GM12878 (cell line): ENCODE data around the gene NCKAP5. TPM values are rescaled to one million over a fixed set of nuclear protein-coding genes. Genes with fewer than 3 reads are reported as not detected.

Source experiments
- ATAC-seq: fragments of 200-7000 bp; cut with Tn5 transposase; 3 replicates; pipeline ENCODE4 v1.9.1; 2020; ENCODE audit warnings: mild to moderate bottlenecking, moderate library complexity
- BruUV-seq: library from RNA; stranded (reverse); fragments of 400-500 nt; replicated peaks from 2 replicates; lab custom pipeline; 2021; lab: Mats Ljungman, UMichigan
- CTCF ChIA-PET: fragments of 300-600 bp; sonication (Branson Sonifier 250); formaldehyde crosslinking; extraction: SDS; loops from one replicate; lab custom pipeline; 2021; ENCODE audit warnings: inconsistent platforms; lab: Yijun Ruan, JAX
- POLR2A ChIA-PET: fragments of 350-600 bp; formaldehyde crosslinking; extraction: SDS; loops from one replicate; lab custom pipeline; 2021; ENCODE audit warnings: inconsistent platforms; lab: Charles Lee
- RAD21 ChIA-PET: fragments of 300-600 bp; sonication (Branson Sonifier 250); formaldehyde crosslinking; loops from one replicate; lab custom pipeline; 2023; ENCODE audit warnings: antibody characterized with exemption; ENCODE audit not compliant: unreplicated experiment; lab: Charles Lee
- SMC1A ChIA-PET: fragments of 300-600 bp; sonication (Branson Sonifier 250); formaldehyde crosslinking; loops from one replicate; lab custom pipeline; 2023; ENCODE audit not compliant: unreplicated experiment, uncharacterized antibody; lab: Charles Lee
- DNase-seq: peaks from one replicate; pipeline ENCODE4 v3.0.0-alpha.2; 2011; ENCODE audit warnings: low read depth, low spot score
- FAIRE-seq: peaks from 3 replicates; lab custom pipeline; 2011; peaks lifted over from hg19 to GRCh38; lab: Jason Lieb, UNC
- H2AFZ ChIP-seq: 2 replicates; pipeline ENCODE4 v1.6.0; 2011; ENCODE audit warnings: low read depth, low read length, control low read depth; ENCODE audit not compliant: control insufficient read depth
- H3K27ac ChIP-seq: 2 replicates; pipeline ENCODE4 v1.5.1; 2011; ENCODE audit warnings: control low read depth; ENCODE audit not compliant: control insufficient read depth, insufficient read depth
- H3K27me3 ChIP-seq, 2 experiments: replicated peaks in 1 of 2; 2 replicates each; pipeline versions ENCODE4 v1.6.0 to v1.6.1; 2011; ENCODE audit warnings: low read length in 1 of 2; ENCODE audit not compliant: control insufficient read depth in 2 of 2, insufficient read depth in 2 of 2
- H3K36me3 ChIP-seq, 2 experiments: 2 replicates each; pipeline ENCODE4 v1.5.1; 2011; ENCODE audit warnings: low read length in 1 of 2; ENCODE audit not compliant: control insufficient read depth in 2 of 2, insufficient read depth in 2 of 2
- H3K4me1 ChIP-seq: 2 replicates; pipeline ENCODE4 v1.6.1; 2011; ENCODE audit warnings: mild to moderate bottlenecking, low read length, moderate library complexity, mixed read lengths; ENCODE audit not compliant: control insufficient read depth, insufficient read depth
- H3K4me2 ChIP-seq: 2 replicates; pipeline ENCODE4 v1.6.0; 2011; ENCODE audit warnings: control low read depth; ENCODE audit not compliant: control insufficient read depth, insufficient read depth
- H3K4me3 ChIP-seq: fragments of 200-600 bp; sonication (generic); 2 replicates; pipeline ENCODE4 v1.5.1; 2016
- H3K79me2 ChIP-seq: 2 replicates; pipeline ENCODE4 v1.6.0; 2011; ENCODE audit warnings: low read length; ENCODE audit not compliant: control insufficient read depth, insufficient read depth
- H3K9ac ChIP-seq: 2 replicates; pipeline ENCODE4 v1.8.0; 2011; ENCODE audit warnings: low read length, control low read depth, mixed read lengths; ENCODE audit not compliant: control insufficient read depth, insufficient read depth
- H3K9me3 ChIP-seq: replicated peaks from 3 replicates; pipeline ENCODE4 v1.5.1; 2011; ENCODE audit warnings: mild to moderate bottlenecking, low read length; ENCODE audit not compliant: control insufficient read depth, insufficient read depth
- H4K20me1 ChIP-seq: 2 replicates; pipeline ENCODE4 v1.6.0; 2011; ENCODE audit not compliant: control insufficient read depth, insufficient read depth
- ASH2L ChIP-seq: fragments of 300-600, 200-600 bp; sonication (generic); IDR thresholded peaks from 2 replicates; pipeline ENCODE4 v1.6.1; 2017; ENCODE audit warnings: low read depth, mild to moderate bottlenecking, borderline replicate concordance
- BHLHE40 ChIP-seq, 2 experiments: fragments of 450-650 bp in 1 of 2; IDR thresholded peaks; 2 replicates each; pipeline ENCODE4 v1.6.1; 2011 to 2017; ENCODE audit warnings: low read depth in 2 of 2, borderline replicate concordance in 1 of 2, improper control_type of control experiment in 1 of 2, low read length in 1 of 2, mild to moderate bottlenecking in 1 of 2
- CUX1 ChIP-seq: IDR thresholded peaks from 2 replicates; pipeline ENCODE4 v1.6.1; 2012; ENCODE audit warnings: improper control_type of control experiment, low read depth, low read length; ENCODE audit not compliant: insufficient replicate concordance
- MEF2A ChIP-seq: IDR thresholded peaks from 2 replicates; pipeline ENCODE4 v1.6.1; 2011; ENCODE audit warnings: low read depth, mild to moderate bottlenecking, low read length, moderate library complexity; ENCODE audit not compliant: insufficient read depth
- RBBP5 ChIP-seq: fragments of 200-600 bp; sonication (generic); conservative IDR thresholded peaks from 2 replicates; pipeline ENCODE4 v1.6.1; 2016
- RFX5 ChIP-seq: IDR thresholded peaks from 2 replicates; pipeline ENCODE4 v1.6.1; 2011; ENCODE audit warnings: low read depth, low read length, improper control_type of control experiment
- SMAD1 ChIP-seq: fragments of 450-650 bp; IDR thresholded peaks from 2 replicates; pipeline ENCODE4 v1.6.1; 2018; ENCODE audit warnings: mild to moderate bottlenecking, low read depth; ENCODE audit not compliant: partially characterized antibody
- SUPT20H ChIP-seq: IDR thresholded peaks from 2 replicates; pipeline ENCODE4 v1.6.1; 2011; ENCODE audit warnings: low read depth, mild to moderate bottlenecking, low read length, moderate library complexity, borderline replicate concordance; ENCODE audit not compliant: control insufficient read depth
- in situ Hi-C: fragments of 300-500 bp; cut with MboI; formaldehyde crosslinking; loops from 9 replicates; pipeline ENCODE4 v1.14.3; 2018; ENCODE audit warnings: mixed read lengths
- intact Hi-C: fragments of 100-400 bp; cut with micrococcal nuclease; formaldehyde crosslinking; loops from one replicate; pipeline ENCODE4 v1.14.2; 2022; ENCODE audit not compliant: unreplicated experiment
- polyA plus RNA-seq, 11 experiments: library from polyadenylated mRNA; depleted of rRNA in 4 of 11; unstranded in 6 of 11; stranded (reverse) in 5 of 11; fragments of >200 nt; fragmentation: Nextera tagmentation in 4 of 11; fragmentation: Illumina TruSeq in 1 of 11; extraction: Ambion mirVana in 4 of 11; extraction: Trizol in 1 of 11; gene quantifications; 1 replicate in 1 of 11; 2 replicates in 10 of 11; pipeline versions ENCODE4 v1.2.1 to v1.2.3, GENCODE V29; 2011 to 2016; ENCODE audit warnings: inconsistent platforms in 2 of 11, missing spikeins in 2 of 11, low read depth in 1 of 11
- total RNA-seq, 4 experiments: library from RNA; depleted of rRNA in 3 of 4; stranded (reverse); fragments of >200 nt in 3 of 4; fragmentation: Illumina TruSeq in 1 of 4; extraction: Trizol in 1 of 4; gene quantifications; 2 replicates each; pipeline versions ENCODE4 v1.2.1 to v1.2.3, GENCODE V29; 2013 to 2021
- TF ChIP-seq, protein P1 (sequence below): IDR thresholded peaks from 2 replicates; pipeline ENCODE4 v1.6.1; 2012; ENCODE audit warnings: low read depth, low read length, improper control_type of control experiment
- TF ChIP-seq, protein P2 (sequence below): IDR thresholded peaks from 2 replicates; pipeline ENCODE4 v1.6.1; 2012; ENCODE audit warnings: low read depth, low read length, improper control_type of control experiment

NCKAP5 gene
- total and polyA plus RNA-seq, 10 of the 15 experiments (the other 5 are each of a cell fraction or from before 2014, with no cell fraction given): 0.06 to 0.44 (median 0.16) TPM

DNA sequence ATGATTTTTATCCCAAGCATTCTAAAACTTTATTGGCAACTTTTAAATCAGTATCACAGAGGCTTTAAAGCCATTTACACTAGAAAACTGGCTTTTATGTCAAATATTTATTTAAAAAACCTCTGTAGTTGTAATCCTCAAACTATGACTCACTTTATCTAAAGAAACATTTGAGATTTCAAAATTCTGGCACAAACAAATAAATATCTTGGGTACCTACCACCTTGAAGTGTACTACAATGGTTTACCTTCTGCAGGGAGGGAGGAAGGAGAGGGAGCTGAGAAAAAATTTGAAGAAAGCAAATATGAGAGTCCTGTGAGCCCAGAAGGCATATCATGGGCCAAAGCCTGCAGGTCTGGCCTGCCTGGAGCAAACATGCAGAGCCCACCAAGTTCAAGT is 155.6 kb downstream of the NCKAP5 start:
- FAIRE-seq (no peak), ATAC-seq (no peak), DNase-seq (no peak)
- H3K9ac ChIP-seq: no peak overlapping the region
- BruUV-seq: no TSS peak
- ChIA-PET CTCF (interaction anchor here (1.2 to 4.1 kb wide), 3 partner anchors 9 to 149 kb away, joined by 3 to 19 read pairs (median 3); no protein-coding TSS in a partner anchor), RAD21 (no interaction called here), SMC1A (interaction anchor here (2.0 kb wide), 1 partner anchor 9 kb away, joined by 6 read pairs; no protein-coding TSS in a partner anchor), POLR2A (no interaction called here)
- H4K20me1 ChIP-seq: no peaks in the 10 kb centered on the region
- H3K4me1 ChIP-seq: no peaks in the 10 kb centered on the region
- in situ Hi-C loops: no loop called here
- H2AFZ ChIP-seq: no peak overlapping the region
- peaks cover 0 to 4% of the 10 kb centered on the region in 2 experiments; a peak in 1 of 4 replicates for H3K27me3 ChIP-seq
- H3K4me2 ChIP-seq: no peak overlapping the region
- intact Hi-C loops: no loop called here
- H3K79me2 ChIP-seq: no peaks in the 10 kb centered on the region
- no peak overlapping the region for H3K4me3 ChIP-seq
- TF ChIP-seq, protein P1, sequence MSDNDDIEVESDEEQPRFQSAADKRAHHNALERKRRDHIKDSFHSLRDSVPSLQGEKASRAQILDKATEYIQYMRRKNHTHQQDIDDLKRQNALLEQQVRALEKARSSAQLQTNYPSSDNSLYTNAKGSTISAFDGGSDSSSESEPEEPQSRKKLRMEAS: no peak
- TF ChIP-seq RBBP5: no peak
- no peak for TF ChIP-seq RFX5
- TF ChIP-seq, protein P2, sequence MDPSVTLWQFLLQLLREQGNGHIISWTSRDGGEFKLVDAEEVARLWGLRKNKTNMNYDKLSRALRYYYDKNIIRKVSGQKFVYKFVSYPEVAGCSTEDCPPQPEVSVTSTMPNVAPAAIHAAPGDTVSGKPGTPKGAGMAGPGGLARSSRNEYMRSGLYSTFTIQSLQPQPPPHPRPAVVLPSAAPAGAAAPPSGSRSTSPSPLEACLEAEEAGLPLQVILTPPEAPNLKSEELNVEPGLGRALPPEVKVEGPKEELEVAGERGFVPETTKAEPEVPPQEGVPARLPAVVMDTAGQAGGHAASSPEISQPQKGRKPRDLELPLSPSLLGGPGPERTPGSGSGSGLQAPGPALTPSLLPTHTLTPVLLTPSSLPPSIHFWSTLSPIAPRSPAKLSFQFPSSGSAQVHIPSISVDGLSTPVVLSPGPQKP: no peak
- no peak for TF ChIP-seq BHLHE40 (IDR thresholded peaks at IDR 0.05; ENCODE audit: borderline replicate concordance in 1 of 2, low read depth in 2 of 2, low read length in 1 of 2)
- TF ChIP-seq ASH2L: no peak
- no peak for TF ChIP-seq SUPT20H
- no peak for TF ChIP-seq CUX1
- no peak for TF ChIP-seq MEF2A
- TF ChIP-seq SMAD1: no peak
- H3K9me3 ChIP-seq: no peaks in the 10 kb centered on the region
- H3K36me3 ChIP-seq: no peaks in the 10 kb centered on the region
- no peak overlapping the region for H3K27ac ChIP-seq
